Large intestine (tissue), 3 donors: ENCODE data around the gene TMEM266. TPM values are rescaled to one million over a fixed set of nuclear protein-coding genes. Genes with fewer than 3 reads are reported as not detected.

Experiments
- DNase-seq, 2 donors: peaks; one replicate each; pipeline versions ENCODE4 v3.0.0 to v3.0.0-alpha.2; 2013
- H3K27ac ChIP-seq: one replicate; pipeline ENCODE4 v1.5.1; 2013; ENCODE audit warnings: low read length
- H3K27me3 ChIP-seq: 2 replicates; pipeline ENCODE4 v1.6.1; 2013; ENCODE audit warnings: low read length; ENCODE audit not compliant: control insufficient read depth, insufficient read depth
- H3K36me3 ChIP-seq: 2 replicates; pipeline ENCODE4 v1.6.1; 2013; ENCODE audit warnings: low read length; ENCODE audit not compliant: control insufficient read depth, insufficient read depth
- H3K4me1 ChIP-seq: one replicate; pipeline ENCODE4 v1.6.1; 2013; ENCODE audit warnings: low read length; ENCODE audit not compliant: control insufficient read depth, insufficient read depth
- H3K4me3 ChIP-seq: one replicate; pipeline ENCODE4 v1.5.1; 2013; ENCODE audit warnings: low read length
- H3K9me3 ChIP-seq: one replicate; pipeline ENCODE4 v1.6.1; 2013; ENCODE audit warnings: mild to moderate bottlenecking, low read depth, low read length, moderate library complexity; ENCODE audit not compliant: control insufficient read depth
- WGBS: methylation state at CpG from one replicate; pipeline ENCODE4 v1.1.5; 2013; ENCODE audit warnings: low lambda C conversion rate; ENCODE audit not compliant: insufficient coverage; 5-methylcytosine and 5-hydroxymethylcytosine counted together
- polyA plus RNA-seq: library from polyadenylated mRNA; unstranded; fragments of 120-200 nt; gene quantifications from one replicate; pipeline ENCODE4 v1.2.1, GENCODE V29; 2013

TMEM266 gene
- polyA plus RNA-seq, 1 donor: 1.3 TPM

GRCh38 chr15:76180321-76180720 is 120.5 kb downstream of the TMEM266 start:
- H3K36me3 ChIP-seq: no peaks in the 10 kb centered on the region
- H3K27me3 ChIP-seq: peaks cover 23% of the 10 kb centered on the region
- H3K9me3 ChIP-seq: no peaks in the 10 kb centered on the region
- DNase-seq: no peak
- no peaks in the 10 kb centered on the region for H3K4me1 ChIP-seq
- H3K27ac ChIP-seq: no peak overlapping the region
- no peak overlapping the region for H3K4me3 ChIP-seq
- WGBS: no CpG with 5 or more reads among the region's 7 CpGs

DNA sequence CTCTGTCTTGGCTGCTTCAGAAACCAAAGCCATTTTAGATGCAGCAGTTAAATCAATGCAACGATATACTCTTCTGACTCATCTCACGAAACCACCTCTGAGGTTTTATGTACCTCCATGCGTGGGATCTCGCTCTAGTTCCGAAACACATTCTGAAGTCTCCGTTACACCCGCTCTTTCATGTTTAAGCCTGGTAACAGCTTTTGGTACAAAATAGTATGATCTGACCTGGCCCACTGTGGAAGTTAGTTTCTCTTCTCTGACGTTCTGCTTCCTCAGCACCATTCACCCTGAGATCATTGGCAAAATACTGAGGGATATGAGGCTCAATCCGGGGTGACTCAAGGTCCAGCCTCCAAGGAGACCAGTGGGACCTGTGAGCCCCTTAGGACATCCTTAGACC is 121.9 kb downstream of the TMEM266 start:
- Histone ChIP-seq H3K27me3 (peaks cover 23% of the 10 kb centered on the region), H3K9me3 (no peaks in the 10 kb centered on the region), H3K4me3 (no peak overlapping the region), H3K36me3 (no peaks in the 10 kb centered on the region), H3K4me1 (no peaks in the 10 kb centered on the region), H3K27ac (no peak overlapping the region)
- WGBS: 93% methylated on average over 5 of the region's 9 CpGs
- no peak for DNase-seq

- Histone ChIP-seq H3K27ac (no peak overlapping the region), H3K27me3 (peaks cover 5% of the 10 kb centered on the region), H3K9me3 (no peaks in the 10 kb centered on the region), H3K4me3 (no peak overlapping the region), H3K4me1 (no peaks in the 10 kb centered on the region), H3K36me3 (no peaks in the 10 kb centered on the region)
- 50% methylated on average over 1 of the region's 10 CpGs for WGBS
- DNase-seq: no peak
Observed at GRCh38 chr15:76183930-76184649, 124.3 kb downstream of the TMEM266 start.

GRCh38 chr15:76184650-76185035 is 124.9 kb downstream of the TMEM266 start:
- H3K4me1 ChIP-seq: no peaks in the 10 kb centered on the region
- WGBS: no CpG with 5 or more reads among the region's 13 CpGs
- no peak overlapping the region for H3K27ac ChIP-seq
- H3K4me3 ChIP-seq: no peak overlapping the region
- H3K36me3 ChIP-seq: no peaks in the 10 kb centered on the region
- H3K9me3 ChIP-seq: no peaks in the 10 kb centered on the region
- peaks cover 8% of the 10 kb centered on the region for H3K27me3 ChIP-seq
- no peak for DNase-seq

DNA sequence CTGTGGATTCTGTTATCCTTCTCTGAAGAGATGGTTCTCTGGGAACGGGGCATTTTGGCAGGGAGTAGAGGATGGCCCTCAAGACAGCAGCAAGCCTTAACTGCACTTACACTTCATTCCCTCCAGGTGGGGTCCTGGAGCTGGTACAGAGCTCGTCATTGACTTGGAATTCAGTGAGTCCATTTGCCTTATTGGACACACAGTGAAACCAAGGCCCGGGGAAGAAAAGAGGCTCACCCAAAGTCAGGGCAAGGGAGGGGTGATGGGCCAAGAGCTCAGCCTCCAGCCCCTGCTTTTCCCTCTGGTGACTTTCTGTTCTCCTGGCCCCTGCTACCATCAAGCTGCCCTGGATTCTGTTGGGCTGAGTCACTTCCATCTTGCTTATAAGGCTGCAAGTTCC is 125.9 kb downstream of the TMEM266 start:
- no peaks in the 10 kb centered on the region for H3K36me3 ChIP-seq

DNA sequence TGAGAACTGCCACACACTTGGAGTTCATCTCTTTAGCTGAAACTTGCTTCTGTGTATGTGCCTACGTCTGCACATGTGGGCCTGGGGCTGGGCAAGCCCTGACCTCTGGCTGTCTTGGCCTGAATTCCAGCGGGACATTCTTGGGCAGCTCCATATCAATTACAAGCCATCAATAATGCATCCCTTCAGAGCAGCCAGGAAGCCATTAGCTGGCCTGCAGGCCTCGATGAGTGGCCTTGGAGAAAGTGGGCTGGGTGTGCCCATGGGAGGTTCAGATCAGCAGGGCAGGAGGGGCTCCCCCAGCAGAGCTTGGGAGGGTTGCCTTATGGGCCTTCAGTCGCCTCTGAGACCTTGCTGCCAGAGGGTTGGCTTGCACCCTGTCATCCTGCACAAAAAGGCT is 127.4 kb downstream of the TMEM266 start:
- peaks cover 3% of the 10 kb centered on the region for H3K4me1 ChIP-seq
- H3K9me3 ChIP-seq: peaks cover 5% of the 10 kb centered on the region
- DNase-seq: no peak
- no peak overlapping the region for H3K27ac ChIP-seq
- no peak overlapping the region for H3K4me3 ChIP-seq
- no peaks in the 10 kb centered on the region for H3K36me3 ChIP-seq
- WGBS: no CpG with 5 or more reads among the region's 4 CpGs
- H3K27me3 ChIP-seq: peaks cover 29% of the 10 kb centered on the region

More for the DNA sequence above, 125.9 kb downstream of the TMEM266 start:
- H3K9me3 ChIP-seq: no peaks in the 10 kb centered on the region
- WGBS: no CpG with 5 or more reads among the region's 3 CpGs
- no peak for DNase-seq
- H3K27ac ChIP-seq: no peak overlapping the region
- H3K27me3 ChIP-seq: peaks cover 17% of the 10 kb centered on the region
- H3K4me1 ChIP-seq: no peaks in the 10 kb centered on the region
- no peak overlapping the region for H3K4me3 ChIP-seq

GRCh38 chr15:76189106-76189505 is 129.3 kb downstream of the TMEM266 start:
- H3K36me3 ChIP-seq: no peaks in the 10 kb centered on the region
- H3K9me3 ChIP-seq: peaks cover 5% of the 10 kb centered on the region
- WGBS: 72% methylated on average over 2 of the region's 2 CpGs
- peaks cover 37% of the 10 kb centered on the region for H3K27me3 ChIP-seq
- H3K4me3 ChIP-seq: no peak overlapping the region
- H3K27ac ChIP-seq: no peak overlapping the region
- no peak for DNase-seq
- H3K4me1 ChIP-seq: peaks cover 3% of the 10 kb centered on the region

DNA sequence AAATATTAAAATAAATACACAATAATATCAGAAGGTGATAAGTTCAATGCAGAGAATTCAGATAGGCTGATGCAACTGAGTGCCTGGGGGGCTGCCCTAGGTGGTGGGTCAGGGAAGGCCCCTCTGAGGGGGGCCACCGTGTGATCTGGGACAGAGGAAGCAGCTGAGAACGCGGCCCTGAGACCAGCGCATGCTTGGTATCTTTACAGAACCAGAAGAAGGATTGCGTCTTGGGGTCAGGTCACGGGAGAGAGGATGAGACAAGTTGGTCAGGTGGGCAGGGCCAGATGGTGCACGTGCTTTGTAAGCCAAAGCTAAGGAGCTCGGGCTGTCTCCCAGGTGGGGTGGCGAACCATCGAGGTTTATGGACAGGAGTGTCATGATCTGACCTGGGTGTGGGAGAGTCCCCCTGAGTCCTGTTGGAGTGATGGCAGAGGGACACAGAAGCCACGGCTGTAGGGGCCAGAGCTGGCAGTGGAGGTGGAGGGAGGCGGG is 130.3 kb downstream of the TMEM266 start:
- Histone ChIP-seq H3K4me3 (no peak overlapping the region), H3K4me1 (peaks cover 3% of the 10 kb centered on the region), H3K27ac (no peak overlapping the region), H3K9me3 (peaks cover 5% of the 10 kb centered on the region), H3K36me3 (no peaks in the 10 kb centered on the region), H3K27me3 (peaks cover 37% of the 10 kb centered on the region)
- no peak for DNase-seq
- WGBS: no CpG with 5 or more reads among the region's 12 CpGs

DNA sequence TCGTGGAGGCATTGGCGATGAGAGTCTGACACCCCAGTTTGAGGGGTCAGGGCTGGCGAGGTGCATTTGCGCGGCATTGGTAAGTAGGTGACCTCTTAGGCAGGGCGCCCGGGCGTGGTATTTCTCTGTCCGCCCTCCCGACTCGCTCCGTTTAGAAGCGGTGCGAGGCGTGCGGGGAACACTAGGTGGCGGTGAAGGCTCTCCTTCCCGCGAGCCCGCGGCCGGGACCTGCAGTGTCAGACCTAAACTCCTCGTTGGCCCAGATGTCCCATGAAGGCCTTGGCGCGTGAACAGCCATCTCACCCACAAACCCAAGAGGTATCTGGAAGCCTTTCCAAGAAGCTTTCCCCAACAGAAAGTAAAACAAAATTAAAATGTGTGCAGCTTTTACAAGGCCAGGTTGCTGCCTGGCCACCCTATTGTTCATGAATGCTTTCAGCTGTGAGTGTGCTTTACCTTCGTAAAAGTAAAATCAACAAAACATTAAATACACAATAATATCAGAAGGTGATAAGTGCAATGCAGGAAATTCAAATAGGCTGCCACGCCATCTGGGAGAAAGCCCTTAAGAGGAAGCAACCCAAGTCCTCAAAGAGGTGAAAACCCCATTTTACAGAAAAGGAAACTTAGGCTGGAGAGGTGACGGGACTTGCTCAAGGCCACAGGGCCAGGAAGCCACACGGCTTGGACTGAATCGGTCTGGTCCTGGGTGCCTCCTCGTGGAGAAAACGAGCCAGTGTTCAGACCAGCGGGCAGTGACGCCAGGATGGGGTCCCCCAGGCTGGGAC is 131.2 kb downstream of the TMEM266 start:
- H3K4me3 ChIP-seq: no peak overlapping the region
- peaks cover 37% of the 10 kb centered on the region for H3K27me3 ChIP-seq
- H3K4me1 ChIP-seq: peaks cover 3% of the 10 kb centered on the region
- H3K9me3 ChIP-seq: peaks cover 5% of the 10 kb centered on the region
- no peaks in the 10 kb centered on the region for H3K36me3 ChIP-seq
- DNase-seq: peak; percentile 50 to 71
- WGBS: no CpG with 5 or more reads among the region's 34 CpGs
- no peak overlapping the region for H3K27ac ChIP-seq

- Histone ChIP-seq H3K27me3 (peaks cover 37% of the 10 kb centered on the region), H3K36me3 (no peaks in the 10 kb centered on the region), H3K4me3 (no peak overlapping the region), H3K27ac (no peak overlapping the region), H3K9me3 (peaks cover 5% of the 10 kb centered on the region), H3K4me1 (peaks cover 10% of the 10 kb centered on the region)
- no CpG with 5 or more reads among the region's 55 CpGs for WGBS
- no peak for DNase-seq
Observed at GRCh38 chr15:76191539-76192244, 131.9 kb downstream of the TMEM266 start.
